Renal cortex interstitium (tissue), 11 donors: ENCODE results near the gene VCP. TPM values are rescaled to one million over a fixed set of nuclear protein-coding genes. Genes with fewer than 3 reads are reported as not detected.
A peak's percentile ranks its signal among the peaks of the same experiment; 100 is the strongest.

Experiments used
- DNase-seq, 11 donors: peaks; one replicate each; pipeline ENCODE4 v3.0.0-alpha.2; 2013; ENCODE audit warnings: low read depth in 9 of 11, low spot score in 4 of 11; ENCODE audit errors: extremely low read depth in 1 of 11
- polyA plus RNA-seq, 3 donors: library from polyadenylated mRNA; unstranded; fragments of 120-200 nt; gene quantifications; one replicate each; pipeline ENCODE4 v1.2.1, GENCODE V29; 2013; ENCODE audit not compliant: insufficient read length in 3 of 3

Gene VCP
- polyA plus RNA-seq, 3 donors = 242 to 277 (median 251) TPM

- no peak for DNase-seq
Measured at GRCh38 chr9:35107297-35108290, 35.2 kb upstream of the VCP start.

- no peak for DNase-seq
Measured at GRCh38 chr9:35106343-35106730, 33.9 kb upstream of the VCP start.

- DNase-seq = no peak
Measured at GRCh38 chr9:35105571-35106342, 33.3 kb upstream of the VCP start.

GRCh38 chr9:35105126-35105525 lies 32.7 kb upstream of the VCP start:
- DNase-seq = no peak

- no peak for DNase-seq
Measured at GRCh38 chr9:35104586-35104985, 32.2 kb upstream of the VCP start.

- no peak for DNase-seq
Measured at GRCh38 chr9:35103660-35104191, 31.3 kb upstream of the VCP start.

GRCh38 chr9:35102769-35103659 lies 30.6 kb upstream of the VCP start, which contains the start of gene STOML2:
Gene STOML2 (minus strand): TSS chr9:35103131. CDS start chr9:35103094, 37 bp downstream.
- peak in 10 of 11 donors; percentile 89 to 97 (median 92) for DNase-seq

- DNase-seq = no peak
Measured at GRCh38 chr9:35102465-35102768, 30.0 kb upstream of the VCP start.

GRCh38 chr9:35097573-35097972 lies 25.1 kb upstream of the VCP start:
- no peak for DNase-seq

- peak in 8 of 11 donors; percentile 65 to 85 (median 80) for DNase-seq
Measured at GRCh38 chr9:35096035-35096849, 23.8 kb upstream of the VCP start, which contains the start of gene PIGO. Gene PIGO (minus strand): TSS chr9:35096591. CDS start chr9:35095565, 1,026 bp downstream.

GRCh38 chr9:35091536-35091935 lies 19.1 kb upstream of the VCP start:
- DNase-seq = no peak

GRCh38 chr9:35089434-35089833 lies 17.0 kb upstream of the VCP start:
- DNase-seq = no peak

GRCh38 chr9:35085078-35085477 lies 12.7 kb upstream of the VCP start:
- DNase-seq = no peak

- peak; percentile 82 to 91 (median 87) for DNase-seq
Measured at GRCh38 chr9:35079426-35080341, 7.3 kb upstream of the VCP start, which contains the start of gene FANCG. Gene FANCG (minus strand): TSS chr9:35079942. CDS start chr9:35079524, 418 bp downstream.

GRCh38 chr9:35079041-35079425 lies 6.6 kb upstream of the VCP start:
- DNase-seq = no peak

- no peak for DNase-seq
Measured at GRCh38 chr9:35078066-35078465, 5.6 kb upstream of the VCP start.

GRCh38 chr9:35076848-35077247 lies 4.4 kb upstream of the VCP start:
- DNase-seq = no peak
